Activated T-helper 1 cell treated with anti-CD3 and anti-CD28 coated beads, Interleukin-12 subunit alpha, Interleukin-12 subunit beta, Interleukin-2, Interleukin-4 antibody, amounts not matched to agents 30 ng/mL and 10 ng/mL and 1 ng/mL, durations not matched to agents 14 hours and 24 hours and 36 hours (primary cell): ENCODE results near the gene PPOX. TPM values are rescaled to one million over a fixed set of nuclear protein-coding genes. Genes with fewer than 3 reads are reported as not detected.

Source experiments
- DNase-seq: peaks from one replicate; pipeline ENCODE4 v3.0.0; 2021; ENCODE audit warnings: low spot score
- H3K27ac Mint-ChIP-seq: one replicate; pipeline ENCODE4 v1.8.0; 2021; ENCODE audit warnings: mild to moderate bottlenecking, mixed read lengths
- H3K27me3 Mint-ChIP-seq: one replicate; pipeline ENCODE4 v1.8.0; 2022; ENCODE audit warnings: mild to moderate bottlenecking, moderate library complexity, mixed read lengths; ENCODE audit not compliant: insufficient read depth
- H3K36me3 Mint-ChIP-seq: one replicate; pipeline ENCODE4 v1.8.0; 2021; ENCODE audit warnings: low read depth, mixed read lengths
- H3K4me1 Mint-ChIP-seq: one replicate; pipeline ENCODE4 v1.8.0; 2021; ENCODE audit warnings: low read depth, mixed read lengths
- H3K4me3 Mint-ChIP-seq: one replicate; pipeline ENCODE4 v1.8.0; 2021; ENCODE audit warnings: mild to moderate bottlenecking, moderate library complexity, mixed read lengths
- H3K9me3 Mint-ChIP-seq: one replicate; pipeline ENCODE4 v1.8.0; 2021; ENCODE audit warnings: mixed read lengths
- intact Hi-C: fragments of 100-400 bp; cut with micrococcal nuclease; formaldehyde crosslinking; loops from one replicate; pipeline ENCODE4 v1.15.1; 2024
- total RNA-seq: library from RNA; stranded (reverse); gene quantifications from 2 replicates; pipeline ENCODE4 v1.2.3, GENCODE V29; 2022

PPOX gene
- total RNA-seq, 1 donor from 2014 or later = 25.1 TPM

GRCh38 chr1:161159087-161159912, 6.9 kb upstream of the PPOX start, which contains the start of gene USP21:
Gene USP21 (plus strand): TSS chr1:161159500. CDS start chr1:161160641, 1,141 bp downstream.
- H3K4me1 Mint-ChIP-seq = peaks cover 64% of the 10 kb centered on the region
- intact Hi-C loops = loop anchor here (1.0 to 2.0 kb wide), 4 partner anchors 27 to 114 kb away; partner anchors contain the start of genes DEDD, NDUFS2, TOMM40L and USF1

GRCh38 chr1:161159913-161160243, 6.3 kb upstream of the PPOX start:
- Mint-ChIP-seq H3K9me3 (no peaks in the 10 kb centered on the region), H3K36me3 (peaks cover 51% of the 10 kb centered on the region), H3K27me3 (no peaks in the 10 kb centered on the region), H3K4me3 (peak overlapping the region; percentile 88), H3K4me1 (peaks cover 64% of the 10 kb centered on the region), H3K27ac (peak overlapping the region; percentile 65)
- DNase-seq = no peak
- intact Hi-C loops = loop anchor here (1.0 to 2.0 kb wide), 5 partner anchors 17 to 115 kb away; partner anchors contain the start of genes B4GALT3, DEDD, NDUFS2 and TOMM40L

More at GRCh38 chr1:161159087-161159912, 6.9 kb upstream of the PPOX start, which contains the start of gene USP21:
- Mint-ChIP-seq H3K36me3 (peaks cover 51% of the 10 kb centered on the region), H3K27me3 (no peaks in the 10 kb centered on the region), H3K9me3 (no peaks in the 10 kb centered on the region), H3K27ac (peak within 1 kb of the TSS; percentile 86), H3K4me3 (peak within 1 kb of the TSS; percentile 88)
- peak; percentile 91 for DNase-seq

DNA sequence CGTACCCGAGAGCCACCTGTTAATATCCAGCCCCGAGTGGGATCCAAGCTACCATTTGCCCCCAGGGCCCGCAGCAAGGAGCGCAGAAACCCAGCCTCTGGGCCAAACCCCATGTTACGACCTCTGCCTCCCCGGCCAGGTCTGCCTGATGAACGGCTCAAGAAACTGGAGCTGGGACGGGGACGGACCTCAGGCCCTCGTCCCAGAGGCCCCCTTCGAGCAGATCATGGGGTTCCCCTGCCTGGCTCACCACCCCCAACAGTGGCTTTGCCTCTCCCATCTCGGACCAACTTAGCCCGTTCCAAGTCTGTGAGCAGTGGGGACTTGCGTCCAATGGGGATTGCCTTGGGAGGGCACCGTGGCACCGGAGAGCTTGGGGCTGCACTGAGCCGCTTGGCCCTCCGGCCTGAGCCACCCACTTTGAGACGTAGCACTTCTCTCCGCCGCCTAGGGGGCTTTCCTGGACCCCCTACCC, 5.5 kb upstream of the PPOX start:
- H3K4me3 Mint-ChIP-seq = peak overlapping the region; percentile 88
- peaks cover 49% of the 10 kb centered on the region for H3K36me3 Mint-ChIP-seq
- peaks cover 64% of the 10 kb centered on the region for H3K4me1 Mint-ChIP-seq
- peak overlapping the region; percentile 62 for H3K27ac Mint-ChIP-seq
- H3K9me3 Mint-ChIP-seq = no peaks in the 10 kb centered on the region
- intact Hi-C loops = loop anchor here (2.0 kb wide), 1 partner anchor 16 kb away; the partner anchor contains the start of gene B4GALT3
- DNase-seq = no peak
- H3K27me3 Mint-ChIP-seq = no peaks in the 10 kb centered on the region

- intact Hi-C loops = loop anchor here (2.0 kb wide), 1 partner anchor 15 kb away; the partner anchor contains the start of gene B4GALT3
- DNase-seq = no peak
- no peaks in the 10 kb centered on the region for H3K9me3 Mint-ChIP-seq
- H3K27ac Mint-ChIP-seq = peak overlapping the region; percentile 13
- H3K4me1 Mint-ChIP-seq = peaks cover 64% of the 10 kb centered on the region
- H3K36me3 Mint-ChIP-seq = peaks cover 49% of the 10 kb centered on the region
- no peaks in the 10 kb centered on the region for H3K27me3 Mint-ChIP-seq
- H3K4me3 Mint-ChIP-seq = peak overlapping the region; percentile 52
Measured at GRCh38 chr1:161161652-161162051, 4.6 kb upstream of the PPOX start.

GRCh38 chr1:161162052-161162451, 4.2 kb upstream of the PPOX start:
- H3K36me3 Mint-ChIP-seq = peaks cover 45% of the 10 kb centered on the region
- peak overlapping the region; percentile 13 for H3K27ac Mint-ChIP-seq
- H3K9me3 Mint-ChIP-seq = no peaks in the 10 kb centered on the region
- DNase-seq = no peak
- peak overlapping the region; percentile 52 for H3K4me3 Mint-ChIP-seq
- H3K27me3 Mint-ChIP-seq = no peaks in the 10 kb centered on the region
- intact Hi-C loops = no loop called here
- H3K4me1 Mint-ChIP-seq = peaks cover 68% of the 10 kb centered on the region

GRCh38 chr1:161162806-161163205, 3.4 kb upstream of the PPOX start:
- Mint-ChIP-seq H3K27me3 (no peaks in the 10 kb centered on the region), H3K9me3 (no peaks in the 10 kb centered on the region), H3K27ac (peak overlapping the region; percentile 18), H3K4me1 (peaks cover 72% of the 10 kb centered on the region), H3K36me3 (peaks cover 39% of the 10 kb centered on the region), H3K4me3 (no peak overlapping the region)
- DNase-seq = no peak
- intact Hi-C loops = no loop called here

DNA sequence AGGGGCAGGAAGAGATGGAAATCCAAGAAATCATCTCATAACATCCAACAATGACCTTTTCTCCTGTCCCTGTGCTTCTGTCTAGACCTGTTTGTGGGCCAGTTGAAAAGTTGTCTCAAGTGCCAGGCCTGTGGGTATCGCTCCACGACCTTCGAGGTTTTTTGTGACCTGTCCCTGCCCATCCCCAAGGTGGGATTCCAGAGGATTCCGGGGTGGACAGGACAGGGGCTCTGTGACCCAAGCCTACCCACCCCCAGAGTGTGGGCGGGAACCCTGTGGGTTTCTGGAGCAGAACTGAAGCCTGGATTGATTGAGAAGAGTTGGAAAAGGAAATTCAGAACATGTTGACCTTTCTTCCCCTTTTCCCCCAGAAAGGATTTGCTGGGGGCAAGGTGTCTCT, 2.4 kb upstream of the PPOX start:
- Mint-ChIP-seq H3K4me3 (peak overlapping the region; percentile 12), H3K27ac (peak overlapping the region; percentile 78), H3K9me3 (no peaks in the 10 kb centered on the region), H3K27me3 (no peaks in the 10 kb centered on the region), H3K36me3 (peaks cover 31% of the 10 kb centered on the region), H3K4me1 (peaks cover 71% of the 10 kb centered on the region)
- DNase-seq = no peak
- intact Hi-C loops = no loop called here

DNA sequence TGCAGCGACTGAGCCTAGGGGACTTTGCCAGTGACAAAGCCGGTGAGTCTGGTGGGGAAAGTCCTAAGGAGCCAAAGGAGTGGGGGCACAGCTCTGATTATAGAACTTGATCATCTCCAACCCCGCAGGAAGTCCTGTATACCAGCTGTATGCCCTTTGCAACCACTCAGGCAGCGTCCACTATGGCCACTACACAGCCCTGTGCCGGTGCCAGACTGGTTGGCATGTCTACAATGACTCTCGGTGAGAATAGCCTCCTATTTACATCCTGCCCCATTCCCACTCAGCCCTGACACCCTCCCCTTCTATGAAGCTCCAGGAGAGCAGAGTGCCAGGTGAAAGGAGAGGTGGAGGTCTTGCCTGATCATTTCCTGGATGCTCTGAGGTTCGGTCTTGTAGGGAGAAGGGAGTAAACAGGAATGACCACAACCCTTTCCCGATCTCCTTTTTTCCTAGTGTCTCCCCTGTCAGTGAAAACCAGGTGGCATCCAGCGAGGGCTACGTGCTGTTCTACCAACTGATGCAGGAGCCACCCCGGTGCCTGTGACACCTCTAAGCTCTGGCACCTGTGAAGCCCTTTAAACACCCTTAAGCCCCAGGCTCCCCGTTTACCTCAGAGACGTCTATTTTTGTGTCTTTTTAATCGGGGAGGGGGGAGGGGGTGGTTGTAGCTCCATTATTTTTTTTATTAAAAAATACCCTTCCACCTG, 1.2 kb upstream of the PPOX start:
- Mint-ChIP-seq H3K27ac (peak overlapping the region; percentile 86), H3K4me3 (peak overlapping the region; percentile 45), H3K4me1 (peaks cover 63% of the 10 kb centered on the region), H3K36me3 (peaks cover 28% of the 10 kb centered on the region), H3K27me3 (no peaks in the 10 kb centered on the region), H3K9me3 (no peaks in the 10 kb centered on the region)
- no peak for DNase-seq
- intact Hi-C loops = no loop called here

DNA sequence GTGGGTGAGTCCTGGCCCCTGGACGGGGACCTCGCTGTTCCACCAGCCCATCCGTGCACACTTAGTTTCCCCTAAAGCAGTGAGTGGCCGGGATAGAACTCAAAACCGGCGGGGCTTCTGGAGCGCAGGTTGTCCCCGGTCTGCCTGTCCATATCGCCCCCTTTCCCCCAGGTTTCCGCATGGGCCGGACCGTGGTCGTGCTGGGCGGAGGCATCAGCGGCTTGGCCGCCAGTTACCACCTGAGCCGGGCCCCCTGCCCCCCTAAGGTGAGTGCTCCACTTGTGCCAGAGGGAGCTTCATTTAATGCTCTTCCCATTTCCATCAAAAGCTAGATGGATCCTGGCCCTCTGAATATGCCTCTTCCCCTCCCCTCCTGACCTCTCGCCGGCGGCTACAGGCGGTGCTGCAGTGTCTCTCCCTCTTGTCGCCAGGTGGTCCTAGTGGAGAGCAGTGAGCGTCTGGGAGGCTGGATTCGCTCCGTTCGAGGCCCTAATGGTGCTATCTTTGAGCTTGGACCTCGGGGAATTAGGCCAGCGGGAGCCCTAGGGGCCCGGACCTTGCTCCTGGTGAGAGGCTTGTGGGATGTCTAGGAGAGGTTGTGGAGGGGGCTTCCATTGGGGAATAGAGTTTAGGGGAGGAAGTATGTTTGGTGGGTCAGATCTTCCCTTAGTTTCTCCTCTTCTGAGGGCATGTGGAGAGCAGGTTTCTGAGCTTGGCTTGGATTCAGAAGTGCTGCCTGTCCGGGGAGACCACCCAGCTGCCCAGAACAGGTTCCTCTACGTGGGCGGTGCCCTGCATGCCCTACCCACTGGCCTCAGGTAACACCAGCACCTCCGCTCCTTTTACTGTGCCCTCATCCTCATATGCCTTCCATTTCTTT, 683 bp downstream of the PPOX start:
- Mint-ChIP-seq H3K4me3 (peak overlapping the region; percentile 87), H3K9me3 (no peaks in the 10 kb centered on the region), H3K36me3 (peaks cover 29% of the 10 kb centered on the region), H3K4me1 (peaks cover 60% of the 10 kb centered on the region), H3K27ac (peak overlapping the region; percentile 99), H3K27me3 (no peaks in the 10 kb centered on the region)
- intact Hi-C loops = loop anchor here (1.0 to 2.0 kb wide), 6 partner anchors 10 to 121 kb away; partner anchors contain the start of genes B4GALT3 and DEDD
- DNase-seq = no peak

GRCh38 chr1:161168906-161169305, 2.7 kb downstream of the PPOX start:
- Mint-ChIP-seq H3K27me3 (no peaks in the 10 kb centered on the region), H3K4me1 (peaks cover 45% of the 10 kb centered on the region), H3K27ac (no peak overlapping the region), H3K36me3 (peaks cover 32% of the 10 kb centered on the region), H3K9me3 (no peaks in the 10 kb centered on the region), H3K4me3 (peak overlapping the region; percentile 15)
- intact Hi-C loops = no loop called here
- no peak for DNase-seq

- intact Hi-C loops = no loop called here
- peaks cover 43% of the 10 kb centered on the region for H3K4me1 Mint-ChIP-seq
- no peaks in the 10 kb centered on the region for H3K9me3 Mint-ChIP-seq
- no peak overlapping the region for H3K4me3 Mint-ChIP-seq
- no peaks in the 10 kb centered on the region for H3K27me3 Mint-ChIP-seq
- no peak overlapping the region for H3K27ac Mint-ChIP-seq
- no peak for DNase-seq
- peaks cover 37% of the 10 kb centered on the region for H3K36me3 Mint-ChIP-seq
Measured at GRCh38 chr1:161171191-161171590, 5.0 kb downstream of the PPOX start.

- H3K27ac Mint-ChIP-seq = no peak overlapping the region
- H3K36me3 Mint-ChIP-seq = peaks cover 37% of the 10 kb centered on the region
- H3K4me1 Mint-ChIP-seq = peaks cover 48% of the 10 kb centered on the region
- no peak for DNase-seq
- H3K27me3 Mint-ChIP-seq = no peaks in the 10 kb centered on the region
- no peak overlapping the region for H3K4me3 Mint-ChIP-seq
- no peaks in the 10 kb centered on the region for H3K9me3 Mint-ChIP-seq
- intact Hi-C loops = no loop called here
Measured at GRCh38 chr1:161171696-161172095, 5.5 kb downstream of the PPOX start.
